HepG2 (cell line): ENCODE measurements around the gene SSBP4. TPM values are rescaled to one million over a fixed set of nuclear protein-coding genes. Genes with fewer than 3 reads are reported as not detected.

ENCODE experiments used
- HNRNPL ChIP-seq: fragments of 200-400 bp; formaldehyde crosslinking; IDR thresholded peaks from 2 replicates; pipeline ENCODE4 v1.6.1; 2017; ENCODE audit warnings: mild to moderate bottlenecking, low read depth, low read length
- JDP2 ChIP-seq: sonication (generic); formaldehyde crosslinking; IDR thresholded peaks from 2 replicates; pipeline ENCODE4 v1.8.1; 2022; ENCODE audit warnings: missing genetic modification reagents, borderline replicate concordance
- MAF1 ChIP-seq: sonication (generic); formaldehyde crosslinking; IDR thresholded peaks from 2 replicates; pipeline ENCODE4 v1.5.0; 2020; ENCODE audit warnings: missing genetic modification reagents, borderline replicate concordance
- MEIS2 ChIP-seq: sonication (generic); formaldehyde crosslinking; IDR thresholded peaks from 2 replicates; pipeline ENCODE4 v1.9.0; 2021; ENCODE audit warnings: mild to moderate bottlenecking, missing genetic modification reagents
- MLLT10 ChIP-seq: sonication (generic); formaldehyde crosslinking; IDR thresholded peaks from 2 replicates; pipeline ENCODE4 v1.4.0; 2020; ENCODE audit warnings: missing genetic modification reagents
- NR1H2 ChIP-seq: sonication (generic); formaldehyde crosslinking; IDR thresholded peaks from 2 replicates; pipeline ENCODE4 v1.8.1; 2022; ENCODE audit warnings: low read depth, missing genetic modification reagents, borderline replicate concordance
- NR2F2 ChIP-seq: IDR thresholded peaks from 2 replicates; pipeline ENCODE4 v1.6.1; 2012; ENCODE audit warnings: low read depth, inconsistent platforms, borderline replicate concordance
- TBL1XR1 ChIP-seq: fragments of 150-350 bp; IDR thresholded peaks from 2 replicates; pipeline ENCODE4 v1.6.1; 2014; ENCODE audit warnings: borderline replicate concordance, low read length; ENCODE audit not compliant: partially characterized antibody
- ZBTB8A ChIP-seq: sonication (generic); formaldehyde crosslinking; IDR thresholded peaks from 2 replicates; pipeline ENCODE4 v1.4.0; 2020; ENCODE audit warnings: mild to moderate bottlenecking, low read depth, missing genetic modification reagents, borderline replicate concordance
- ZNF205 ChIP-seq: IDR thresholded peaks from 2 replicates; pipeline ENCODE4 v1.6.1; 2018; ENCODE audit warnings: missing biosample characterization, missing genetic modification reagents
- ZNF335 ChIP-seq: sonication (generic); formaldehyde crosslinking; IDR thresholded peaks from 2 replicates; pipeline ENCODE4 v1.4.0; 2020; ENCODE audit warnings: missing genetic modification reagents
- polyA plus RNA-seq, 8 experiments: library from polyadenylated mRNA; depleted of rRNA in 3 of 8; stranded (reverse) in 7 of 8; unstranded in 1 of 8; fragments of >200 nt; fragmentation: Illumina TruSeq in 4 of 8; extraction: Trizol in 4 of 8; gene quantifications; 2 replicates each; pipeline versions ENCODE4 v1.2.1 to v1.2.3, GENCODE V29; 2011 to 2016; ENCODE audit warnings: low read depth in 4 of 8, missing spikeins in 1 of 8, mixed read lengths in 1 of 8; ENCODE audit not compliant: insufficient read depth in 1 of 8
- total RNA-seq, 5 experiments: library from RNA; depleted of rRNA; stranded (reverse); fragments of >200 nt; fragmentation: Illumina TruSeq; extraction: Trizol; gene quantifications; 2 replicates each; pipeline ENCODE4 v1.2.3, GENCODE V29; 2016; ENCODE audit warnings: low read depth in 1 of 5
- TF ChIP-seq, protein P1 (sequence below): sonication (generic); formaldehyde crosslinking; IDR thresholded peaks from 2 replicates; pipeline ENCODE4 v1.4.0; 2020; ENCODE audit warnings: missing genetic modification reagents, borderline replicate concordance
- TF ChIP-seq, protein P2 (sequence below): sonication (generic); formaldehyde crosslinking; IDR thresholded peaks from 2 replicates; pipeline ENCODE4 v1.9.0; 2021; ENCODE audit warnings: mild to moderate bottlenecking, missing genetic modification reagents
- TF ChIP-seq, protein P3 (sequence below): sonication (generic); formaldehyde crosslinking; IDR thresholded peaks from 2 replicates; pipeline ENCODE4 v1.4.0; 2020; ENCODE audit warnings: mild to moderate bottlenecking, missing genetic modification reagents
- TF ChIP-seq, protein P4 (sequence below): sonication (generic); formaldehyde crosslinking; IDR thresholded peaks from 2 replicates; pipeline ENCODE4 v1.8.0; 2022; ENCODE audit warnings: low read depth, missing genetic modification reagents

The SSBP4 gene
- total and polyA plus RNA-seq, 2 of the 13 experiments (the other 11 are each of a cell fraction or from before 2014, with no cell fraction given), result 20.8 to 39.5 TPM

DNA sequence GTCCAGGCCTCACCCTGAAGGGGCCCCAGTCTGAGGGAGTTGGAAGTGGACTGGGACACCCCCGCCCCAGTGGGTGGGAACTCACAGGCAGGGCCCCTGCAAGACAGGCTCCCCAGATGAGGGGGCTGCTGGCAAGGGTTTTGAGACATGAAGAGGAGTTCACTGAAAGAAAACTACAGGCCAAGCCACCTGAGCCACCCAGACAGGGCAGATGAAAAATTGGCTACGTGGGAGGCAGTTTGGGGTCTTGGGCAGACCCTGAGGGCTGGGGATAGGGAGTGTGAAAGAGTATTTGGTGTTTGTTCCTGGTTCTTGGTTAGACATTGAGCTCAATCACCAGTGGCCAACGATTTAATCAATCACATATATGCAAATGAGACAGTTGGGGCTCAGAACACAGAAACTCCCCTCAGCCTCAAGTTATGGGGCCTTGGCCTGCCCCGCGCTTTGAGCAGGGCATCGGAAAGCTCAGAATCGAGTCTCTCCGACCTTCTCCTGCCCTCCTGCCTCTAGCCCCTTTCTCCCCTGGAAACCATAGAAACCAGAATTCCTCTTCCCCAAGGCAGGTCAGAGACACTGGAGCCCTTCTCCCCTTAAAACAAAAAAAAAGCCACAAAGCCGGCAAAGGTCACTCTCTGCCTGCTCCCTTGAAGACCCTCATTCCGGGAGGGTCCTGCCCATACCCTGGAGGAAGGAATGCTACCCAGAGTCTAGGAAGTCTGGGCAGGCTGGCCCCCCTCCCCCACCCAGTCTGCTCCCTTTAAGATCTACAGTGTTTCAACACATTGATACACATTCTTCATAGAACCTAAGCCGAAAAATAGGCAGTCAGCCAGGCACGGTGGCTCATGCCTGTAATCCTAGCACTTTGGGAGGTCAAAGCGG, 20.1 kb downstream of the SSBP4 start (continued):
- TF ChIP-seq, protein P1, sequence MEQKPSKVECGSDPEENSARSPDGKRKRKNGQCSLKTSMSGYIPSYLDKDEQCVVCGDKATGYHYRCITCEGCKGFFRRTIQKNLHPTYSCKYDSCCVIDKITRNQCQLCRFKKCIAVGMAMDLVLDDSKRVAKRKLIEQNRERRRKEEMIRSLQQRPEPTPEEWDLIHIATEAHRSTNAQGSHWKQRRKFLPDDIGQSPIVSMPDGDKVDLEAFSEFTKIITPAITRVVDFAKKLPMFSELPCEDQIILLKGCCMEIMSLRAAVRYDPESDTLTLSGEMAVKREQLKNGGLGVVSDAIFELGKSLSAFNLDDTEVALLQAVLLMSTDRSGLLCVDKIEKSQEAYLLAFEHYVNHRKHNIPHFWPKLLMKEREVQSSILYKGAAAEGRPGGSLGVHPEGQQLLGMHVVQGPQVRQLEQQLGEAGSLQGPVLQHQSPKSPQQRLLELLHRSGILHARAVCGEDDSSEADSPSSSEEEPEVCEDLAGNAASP (CRISPR knock-in tag), result no peak
- TF ChIP-seq ZNF205 (CRISPR knock-in tag), result no peak
- TF ChIP-seq, protein P2, sequence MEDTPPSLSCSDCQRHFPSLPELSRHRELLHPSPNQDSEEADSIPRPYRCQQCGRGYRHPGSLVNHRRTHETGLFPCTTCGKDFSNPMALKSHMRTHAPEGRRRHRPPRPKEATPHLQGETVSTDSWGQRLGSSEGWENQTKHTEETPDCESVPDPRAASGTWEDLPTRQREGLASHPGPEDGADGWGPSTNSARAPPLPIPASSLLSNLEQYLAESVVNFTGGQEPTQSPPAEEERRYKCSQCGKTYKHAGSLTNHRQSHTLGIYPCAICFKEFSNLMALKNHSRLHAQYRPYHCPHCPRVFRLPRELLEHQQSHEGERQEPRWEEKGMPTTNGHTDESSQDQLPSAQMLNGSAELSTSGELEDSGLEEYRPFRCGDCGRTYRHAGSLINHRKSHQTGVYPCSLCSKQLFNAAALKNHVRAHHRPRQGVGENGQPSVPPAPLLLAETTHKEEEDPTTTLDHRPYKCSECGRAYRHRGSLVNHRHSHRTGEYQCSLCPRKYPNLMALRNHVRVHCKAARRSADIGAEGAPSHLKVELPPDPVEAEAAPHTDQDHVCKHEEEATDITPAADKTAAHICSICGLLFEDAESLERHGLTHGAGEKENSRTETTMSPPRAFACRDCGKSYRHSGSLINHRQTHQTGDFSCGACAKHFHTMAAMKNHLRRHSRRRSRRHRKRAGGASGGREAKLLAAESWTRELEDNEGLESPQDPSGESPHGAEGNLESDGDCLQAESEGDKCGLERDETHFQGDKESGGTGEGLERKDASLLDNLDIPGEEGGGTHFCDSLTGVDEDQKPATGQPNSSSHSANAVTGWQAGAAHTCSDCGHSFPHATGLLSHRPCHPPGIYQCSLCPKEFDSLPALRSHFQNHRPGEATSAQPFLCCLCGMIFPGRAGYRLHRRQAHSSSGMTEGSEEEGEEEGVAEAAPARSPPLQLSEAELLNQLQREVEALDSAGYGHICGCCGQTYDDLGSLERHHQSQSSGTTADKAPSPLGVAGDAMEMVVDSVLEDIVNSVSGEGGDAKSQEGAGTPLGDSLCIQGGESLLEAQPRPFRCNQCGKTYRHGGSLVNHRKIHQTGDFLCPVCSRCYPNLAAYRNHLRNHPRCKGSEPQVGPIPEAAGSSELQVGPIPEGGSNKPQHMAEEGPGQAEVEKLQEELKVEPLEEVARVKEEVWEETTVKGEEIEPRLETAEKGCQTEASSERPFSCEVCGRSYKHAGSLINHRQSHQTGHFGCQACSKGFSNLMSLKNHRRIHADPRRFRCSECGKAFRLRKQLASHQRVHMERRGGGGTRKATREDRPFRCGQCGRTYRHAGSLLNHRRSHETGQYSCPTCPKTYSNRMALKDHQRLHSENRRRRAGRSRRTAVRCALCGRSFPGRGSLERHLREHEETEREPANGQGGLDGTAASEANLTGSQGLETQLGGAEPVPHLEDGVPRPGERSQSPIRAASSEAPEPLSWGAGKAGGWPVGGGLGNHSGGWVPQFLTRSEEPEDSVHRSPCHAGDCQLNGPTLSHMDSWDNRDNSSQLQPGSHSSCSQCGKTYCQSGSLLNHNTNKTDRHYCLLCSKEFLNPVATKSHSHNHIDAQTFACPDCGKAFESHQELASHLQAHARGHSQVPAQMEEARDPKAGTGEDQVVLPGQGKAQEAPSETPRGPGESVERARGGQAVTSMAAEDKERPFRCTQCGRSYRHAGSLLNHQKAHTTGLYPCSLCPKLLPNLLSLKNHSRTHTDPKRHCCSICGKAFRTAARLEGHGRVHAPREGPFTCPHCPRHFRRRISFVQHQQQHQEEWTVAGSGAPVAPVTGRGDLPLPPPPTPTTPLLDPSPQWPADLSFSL (CRISPR knock-in tag), result no peak
- no peak for TF ChIP-seq TBL1XR1
- no peak for TF ChIP-seq ZNF335 (CRISPR knock-in tag)
- TF ChIP-seq, protein P3, sequence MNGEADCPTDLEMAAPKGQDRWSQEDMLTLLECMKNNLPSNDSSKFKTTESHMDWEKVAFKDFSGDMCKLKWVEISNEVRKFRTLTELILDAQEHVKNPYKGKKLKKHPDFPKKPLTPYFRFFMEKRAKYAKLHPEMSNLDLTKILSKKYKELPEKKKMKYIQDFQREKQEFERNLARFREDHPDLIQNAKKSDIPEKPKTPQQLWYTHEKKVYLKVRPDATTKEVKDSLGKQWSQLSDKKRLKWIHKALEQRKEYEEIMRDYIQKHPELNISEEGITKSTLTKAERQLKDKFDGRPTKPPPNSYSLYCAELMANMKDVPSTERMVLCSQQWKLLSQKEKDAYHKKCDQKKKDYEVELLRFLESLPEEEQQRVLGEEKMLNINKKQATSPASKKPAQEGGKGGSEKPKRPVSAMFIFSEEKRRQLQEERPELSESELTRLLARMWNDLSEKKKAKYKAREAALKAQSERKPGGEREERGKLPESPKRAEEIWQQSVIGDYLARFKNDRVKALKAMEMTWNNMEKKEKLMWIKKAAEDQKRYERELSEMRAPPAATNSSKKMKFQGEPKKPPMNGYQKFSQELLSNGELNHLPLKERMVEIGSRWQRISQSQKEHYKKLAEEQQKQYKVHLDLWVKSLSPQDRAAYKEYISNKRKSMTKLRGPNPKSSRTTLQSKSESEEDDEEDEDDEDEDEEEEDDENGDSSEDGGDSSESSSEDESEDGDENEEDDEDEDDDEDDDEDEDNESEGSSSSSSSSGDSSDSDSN (CRISPR knock-in tag), result 0 out of 2 replicates have a peak, but pooled peaks have one; percentile 20
- TF ChIP-seq NR1H2 (CRISPR knock-in tag), result no peak
- TF ChIP-seq NR2F2, result 0 out of 2 replicates have a peak, but pooled peaks have one; percentile 9
- peak; percentile 6; the same call in 1 of the 2 replicates for TF ChIP-seq MEIS2 (CRISPR knock-in tag)
- no peak for TF ChIP-seq MAF1 (CRISPR knock-in tag)
- no peak for TF ChIP-seq HNRNPL
- no peak for TF ChIP-seq ZBTB8A
- no peak for TF ChIP-seq JDP2 (CRISPR knock-in tag)
- TF ChIP-seq, protein P4, sequence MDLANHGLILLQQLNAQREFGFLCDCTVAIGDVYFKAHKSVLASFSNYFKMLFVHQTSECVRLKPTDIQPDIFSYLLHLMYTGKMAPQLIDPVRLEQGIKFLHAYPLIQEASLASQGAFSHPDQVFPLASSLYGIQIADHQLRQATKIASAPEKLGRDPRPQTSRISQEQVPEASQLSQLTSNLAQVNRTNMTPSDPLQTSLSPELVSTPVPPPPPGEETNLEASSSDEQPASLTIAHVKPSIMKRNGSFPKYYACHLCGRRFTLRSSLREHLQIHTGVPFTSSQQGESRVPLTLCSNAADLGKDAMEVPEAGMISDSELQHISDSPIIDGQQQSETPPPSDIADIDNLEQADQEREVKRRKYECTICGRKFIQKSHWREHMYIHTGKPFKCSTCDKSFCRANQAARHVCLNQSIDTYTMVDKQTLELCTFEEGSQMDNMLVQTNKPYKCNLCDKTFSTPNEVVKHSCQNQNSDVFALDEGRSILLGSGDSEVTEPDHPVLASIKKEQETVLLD, result no peak
- no peak for TF ChIP-seq MLLT10
